ENCODE data around the gene TMEM254.

- TF ChIP-seq CTCF (conservative IDR thresholded peaks at IDR 0.05 in 1 of 2, IDR thresholded peaks at IDR 0.05 in 1 of 2; ENCODE audit: low read depth in 1 of 2, low read length in 2 of 2) (no peak), EZH2 (IDR thresholded peaks at IDR 0.05; ENCODE audit: low read length, missing control alignments) (no peak)
Observed at GRCh38 chr10:80122746-80123145, 44.3 kb downstream of the TMEM254 start.
